ENCODE measurements around the gene CDYL. TPM values are rescaled to one million over a fixed set of nuclear protein-coding genes. Genes with fewer than 3 reads are reported as not detected.

CDYL gene
- 10 to 100 TPM in 1 of 4 donors, 1 to 10 TPM in 3; 6.2 to 15.4 (median 7.4) TPM for polyA plus RNA-seq
- long read RNA-seq, donor 1, partial matches to known transcripts, result 7 of 8 reads
- long read RNA-seq, donor 1, other reads (novel, unspliced or antisense), result 0 of 8 reads
- long read RNA-seq, donor 2, result 0 reads
- long read RNA-seq, donor 3, partial matches to known transcripts, result 19 of 19 reads
- long read RNA-seq, donor 3, other reads (novel, unspliced or antisense), result 0 of 19 reads
- long read RNA-seq, donor 4, result 0 reads
- long read RNA-seq, donor 5, partial matches to known transcripts, result 5 of 6 reads
- long read RNA-seq, donor 5, other reads (novel, unspliced or antisense), result 0 of 6 reads
- long read RNA-seq, donor 6, partial matches to known transcripts, result 0 of 1 reads
- long read RNA-seq, donor 6, other reads (novel, unspliced or antisense), result 0 of 1 reads
- long read RNA-seq, donor 7, partial matches to known transcripts, result 20 of 21 reads
- long read RNA-seq, donor 7, other reads (novel, unspliced or antisense), result 0 of 21 reads
- long read RNA-seq, donor 8, result 0 reads
- long read RNA-seq, donor 9, result 0 reads
- long read RNA-seq, donor 10, partial matches to known transcripts, result 7 of 10 reads
- long read RNA-seq, donor 10, other reads (novel, unspliced or antisense), result 0 of 10 reads

- WGBS, 3 donors, result 0% methylated on average over 1 to 55 of the region's 55 CpGs
- peaks cover 0 to 17% (median 0%) of the 10 kb centered on the region in 3 donors for H3K27me3 ChIP-seq (ENCODE audit: control insufficient read depth in 3 of 3, insufficient read depth in 3 of 3, low read length in 3 of 3)
- H3K27ac ChIP-seq (ENCODE audit: low read depth in 1 of 3, low read length in 2 of 3), result peak within 1 kb of the TSS; percentile 43 to 89 (median 48)
- H3K36me3 ChIP-seq (ENCODE audit: control insufficient read depth in 3 of 3, insufficient read depth in 2 of 3, low read depth in 1 of 3, low read length in 3 of 3), result no peaks in the 10 kb centered on the region
- peaks cover 0 to 10% (median 7%) of the 10 kb centered on the region in 3 donors for H3K4me1 ChIP-seq (ENCODE audit: control insufficient read depth in 3 of 3, insufficient read depth in 2 of 3, low read depth in 1 of 3, low read length in 2 of 3)
- peak within 1 kb of the TSS; percentile 56 to 93 (median 89) for H3K4me3 ChIP-seq (ENCODE audit: low read depth in 1 of 3, low read length in 3 of 3)
- peak; percentile 85 to 94 for DNase-seq
- no peaks in the 10 kb centered on the region for H3K9me3 ChIP-seq (ENCODE audit: control insufficient read depth in 2 of 2, insufficient read depth in 1 of 2, low read depth in 1 of 2, low read length in 1 of 2)
- FAIRE-seq, result no peak
Observed at GRCh38 chr6:4776131-4776492, at the start of gene CDYL. Gene CDYL (plus strand): TSS chr6:4776404. CDS start chr6:4776784, 380 bp downstream.

- Histone ChIP-seq H3K4me3 (ENCODE audit: low read depth in 1 of 3, low read length in 3 of 3) (no peak overlapping the region), H3K4me1 (ENCODE audit: control insufficient read depth in 3 of 3, insufficient read depth in 2 of 3, low read depth in 1 of 3, low read length in 2 of 3) (peaks cover 0 to 21% (median 0%) of the 10 kb centered on the region in 3 donors), H3K27me3 (ENCODE audit: control insufficient read depth in 3 of 3, insufficient read depth in 3 of 3, low read length in 3 of 3) (no peaks in the 10 kb centered on the region), H3K9me3 (ENCODE audit: control insufficient read depth in 2 of 2, insufficient read depth in 1 of 2, low read depth in 1 of 2, low read length in 1 of 2) (peaks cover 0 to 4% of the 10 kb centered on the region in 2 donors), H3K27ac (ENCODE audit: low read depth in 1 of 3, low read length in 2 of 3) (no peak overlapping the region), H3K36me3 (ENCODE audit: control insufficient read depth in 3 of 3, insufficient read depth in 2 of 3, low read depth in 1 of 3, low read length in 3 of 3) (no peaks in the 10 kb centered on the region)
- FAIRE-seq (no peak), DNase-seq (no peak)
- 72 to 78% (median 74%) methylated on average over 1 of the region's 1 CpG for WGBS, 3 donors
Observed at GRCh38 chr6:4726645-4727044, 49.6 kb upstream of the CDYL start.

GRCh38 chr6:4727217-4727616 is 49.0 kb upstream of the CDYL start:
- H3K4me1 ChIP-seq (ENCODE audit: control insufficient read depth in 3 of 3, insufficient read depth in 2 of 3, low read depth in 1 of 3, low read length in 2 of 3), result peaks cover 0 to 21% (median 0%) of the 10 kb centered on the region in 3 donors
- no peaks in the 10 kb centered on the region for H3K27me3 ChIP-seq (ENCODE audit: control insufficient read depth in 3 of 3, insufficient read depth in 3 of 3, low read length in 3 of 3)
- no peaks in the 10 kb centered on the region for H3K36me3 ChIP-seq (ENCODE audit: control insufficient read depth in 3 of 3, insufficient read depth in 2 of 3, low read depth in 1 of 3, low read length in 3 of 3)
- FAIRE-seq, result no peak
- peak overlapping the region in 1 of 3 donors; percentile 70 for H3K27ac ChIP-seq (ENCODE audit: low read depth in 1 of 3, low read length in 2 of 3)
- DNase-seq, result no peak
- peaks cover 0 to 4% of the 10 kb centered on the region in 2 donors for H3K9me3 ChIP-seq (ENCODE audit: control insufficient read depth in 2 of 2, insufficient read depth in 1 of 2, low read depth in 1 of 2, low read length in 1 of 2)
- H3K4me3 ChIP-seq (ENCODE audit: low read depth in 1 of 3, low read length in 3 of 3), result no peak overlapping the region

- H3K9me3 ChIP-seq (ENCODE audit: control insufficient read depth in 2 of 2, insufficient read depth in 1 of 2, low read depth in 1 of 2, low read length in 1 of 2), result peaks cover 0 to 4% of the 10 kb centered on the region in 2 donors
- peak overlapping the region in 1 of 3 donors; percentile 70 for H3K27ac ChIP-seq (ENCODE audit: low read depth in 1 of 3, low read length in 2 of 3)
- WGBS, 3 donors, result 8 to 35% (median 21%) methylated on average over 8 of the region's 8 CpGs
- peaks cover 0 to 21% (median 0%) of the 10 kb centered on the region in 3 donors for H3K4me1 ChIP-seq (ENCODE audit: control insufficient read depth in 3 of 3, insufficient read depth in 2 of 3, low read depth in 1 of 3, low read length in 2 of 3)
- H3K27me3 ChIP-seq (ENCODE audit: control insufficient read depth in 3 of 3, insufficient read depth in 3 of 3, low read length in 3 of 3), result no peaks in the 10 kb centered on the region
- no peaks in the 10 kb centered on the region for H3K36me3 ChIP-seq (ENCODE audit: control insufficient read depth in 3 of 3, insufficient read depth in 2 of 3, low read depth in 1 of 3, low read length in 3 of 3)
- H3K4me3 ChIP-seq (ENCODE audit: low read depth in 1 of 3, low read length in 3 of 3), result no peak overlapping the region
- DNase-seq (peak; percentile 80 to 87), FAIRE-seq (no peak)
Observed at GRCh38 chr6:4727671-4728435, 48.4 kb upstream of the CDYL start.

GRCh38 chr6:4728436-4728769 is 47.8 kb upstream of the CDYL start:
- peaks cover 0 to 21% (median 0%) of the 10 kb centered on the region in 3 donors for H3K4me1 ChIP-seq (ENCODE audit: control insufficient read depth in 3 of 3, insufficient read depth in 2 of 3, low read depth in 1 of 3, low read length in 2 of 3)
- no peaks in the 10 kb centered on the region for H3K36me3 ChIP-seq (ENCODE audit: control insufficient read depth in 3 of 3, insufficient read depth in 2 of 3, low read depth in 1 of 3, low read length in 3 of 3)
- H3K9me3 ChIP-seq (ENCODE audit: control insufficient read depth in 2 of 2, insufficient read depth in 1 of 2, low read depth in 1 of 2, low read length in 1 of 2), result peaks cover 0 to 4% of the 10 kb centered on the region in 2 donors
- H3K27ac ChIP-seq (ENCODE audit: low read depth in 1 of 3, low read length in 2 of 3), result peak overlapping the region in 1 of 3 donors; percentile 70
- no peak overlapping the region for H3K4me3 ChIP-seq (ENCODE audit: low read depth in 1 of 3, low read length in 3 of 3)
- DNase-seq (no peak), FAIRE-seq (no peak)
- WGBS, 3 donors, result 44 to 72% (median 61%) methylated on average over 4 of the region's 4 CpGs
- no peaks in the 10 kb centered on the region for H3K27me3 ChIP-seq (ENCODE audit: control insufficient read depth in 3 of 3, insufficient read depth in 3 of 3, low read length in 3 of 3)

GRCh38 chr6:4728926-4729325 is 47.3 kb upstream of the CDYL start:
- peaks cover 0 to 21% (median 0%) of the 10 kb centered on the region in 3 donors for H3K4me1 ChIP-seq (ENCODE audit: control insufficient read depth in 3 of 3, insufficient read depth in 2 of 3, low read depth in 1 of 3, low read length in 2 of 3)
- peaks cover 0 to 4% of the 10 kb centered on the region in 2 donors for H3K9me3 ChIP-seq (ENCODE audit: control insufficient read depth in 2 of 2, insufficient read depth in 1 of 2, low read depth in 1 of 2, low read length in 1 of 2)
- no peak for DNase-seq
- H3K4me3 ChIP-seq (ENCODE audit: low read depth in 1 of 3, low read length in 3 of 3), result no peak overlapping the region
- WGBS, 3 donors, result 64 to 99% (median 70%) methylated on average over 2 of the region's 2 CpGs
- peak overlapping the region in 1 of 3 donors; percentile 70 for H3K27ac ChIP-seq (ENCODE audit: low read depth in 1 of 3, low read length in 2 of 3)
- H3K36me3 ChIP-seq (ENCODE audit: control insufficient read depth in 3 of 3, insufficient read depth in 2 of 3, low read depth in 1 of 3, low read length in 3 of 3), result no peaks in the 10 kb centered on the region
- no peak for FAIRE-seq
- H3K27me3 ChIP-seq (ENCODE audit: control insufficient read depth in 3 of 3, insufficient read depth in 3 of 3, low read length in 3 of 3), result no peaks in the 10 kb centered on the region

- no peak overlapping the region for H3K27ac ChIP-seq (ENCODE audit: low read depth in 1 of 3, low read length in 2 of 3)
- WGBS, 3 donors, result 92 to 100% (median 97%) methylated on average over 3 of the region's 3 CpGs
- H3K9me3 ChIP-seq (ENCODE audit: control insufficient read depth in 2 of 2, insufficient read depth in 1 of 2, low read depth in 1 of 2, low read length in 1 of 2), result no peaks in the 10 kb centered on the region
- no peaks in the 10 kb centered on the region for H3K27me3 ChIP-seq (ENCODE audit: control insufficient read depth in 3 of 3, insufficient read depth in 3 of 3, low read length in 3 of 3)
- DNase-seq (no peak), FAIRE-seq (no peak)
- H3K36me3 ChIP-seq (ENCODE audit: control insufficient read depth in 3 of 3, insufficient read depth in 2 of 3, low read depth in 1 of 3, low read length in 3 of 3), result no peaks in the 10 kb centered on the region
- H3K4me1 ChIP-seq (ENCODE audit: control insufficient read depth in 3 of 3, insufficient read depth in 2 of 3, low read depth in 1 of 3, low read length in 2 of 3), result peaks cover 0 to 20% (median 0%) of the 10 kb centered on the region in 3 donors
- H3K4me3 ChIP-seq (ENCODE audit: low read depth in 1 of 3, low read length in 3 of 3), result no peak overlapping the region
Observed at GRCh38 chr6:4731996-4732395, 44.2 kb upstream of the CDYL start.

GRCh38 chr6:4732691-4733315 is 43.4 kb upstream of the CDYL start:
- Histone ChIP-seq H3K4me1 (ENCODE audit: control insufficient read depth in 3 of 3, insufficient read depth in 2 of 3, low read depth in 1 of 3, low read length in 2 of 3) (peaks cover 0 to 13% (median 0%) of the 10 kb centered on the region in 3 donors), H3K27me3 (ENCODE audit: control insufficient read depth in 3 of 3, insufficient read depth in 3 of 3, low read length in 3 of 3) (no peaks in the 10 kb centered on the region), H3K9me3 (ENCODE audit: control insufficient read depth in 2 of 2, insufficient read depth in 1 of 2, low read depth in 1 of 2, low read length in 1 of 2) (no peaks in the 10 kb centered on the region), H3K4me3 (ENCODE audit: low read depth in 1 of 3, low read length in 3 of 3) (peak overlapping the region in 1 of 3 donors; percentile 38), H3K36me3 (ENCODE audit: control insufficient read depth in 3 of 3, insufficient read depth in 2 of 3, low read depth in 1 of 3, low read length in 3 of 3) (no peaks in the 10 kb centered on the region), H3K27ac (ENCODE audit: low read depth in 1 of 3, low read length in 2 of 3) (no peak overlapping the region)
- FAIRE-seq, result no peak
- DNase-seq, result peak; percentile 64 to 65
- 13 to 29% (median 19%) methylated on average over 10 of the region's 10 CpGs for WGBS, 3 donors
